Stimulated activated CD4-positive, alpha-beta T cell treated with anti-CD3 and anti-CD28 coated beads, Interleukin-4, amount 100 ng/mL, for 48 hours (primary cell): ENCODE measurements around the gene IL20RA.
"Not testable (repeated sequence)": the region's sequence is repeated elsewhere in the genome, so short reads cannot be mapped to it uniquely, and the experiment has no call there.

Experiments used
- DNase-seq, 2 donors: peaks; one replicate each; pipeline ENCODE4 v3.0.0-alpha.2; 2020; ENCODE audit warnings: low read depth in 2 of 2

IL20RA gene

GRCh38 chr6:137008204-137008603 is 36.6 kb downstream of the IL20RA start:
- no peak for DNase-seq

- DNase-seq: no peak
These were observed 38.7 kb downstream of the IL20RA start for GRCh38 chr6:137006056-137006455.

- DNase-seq: no peak
These were observed 39.7 kb downstream of the IL20RA start for GRCh38 chr6:137005073-137005472.

DNA sequence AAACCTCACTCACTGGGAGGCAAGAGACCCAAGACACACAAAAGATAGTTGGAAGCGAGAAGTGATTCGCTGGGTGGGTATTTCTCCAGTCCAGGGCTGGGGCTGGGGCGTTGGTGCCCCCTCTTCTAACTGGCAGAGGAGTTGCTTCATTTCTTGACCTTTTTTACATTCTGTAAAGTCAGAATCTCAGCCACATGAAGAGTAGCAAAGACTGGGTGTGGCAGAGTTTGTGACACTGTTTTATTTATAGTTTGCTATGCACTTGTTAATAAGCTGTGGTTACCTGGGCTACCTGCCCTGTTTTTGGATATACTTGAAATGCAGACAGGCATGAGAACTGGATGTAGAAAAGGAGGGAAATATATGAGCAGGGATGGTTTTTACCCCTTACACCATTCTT is 42.3 kb downstream of the IL20RA start:
- DNase-seq: no peak

DNA sequence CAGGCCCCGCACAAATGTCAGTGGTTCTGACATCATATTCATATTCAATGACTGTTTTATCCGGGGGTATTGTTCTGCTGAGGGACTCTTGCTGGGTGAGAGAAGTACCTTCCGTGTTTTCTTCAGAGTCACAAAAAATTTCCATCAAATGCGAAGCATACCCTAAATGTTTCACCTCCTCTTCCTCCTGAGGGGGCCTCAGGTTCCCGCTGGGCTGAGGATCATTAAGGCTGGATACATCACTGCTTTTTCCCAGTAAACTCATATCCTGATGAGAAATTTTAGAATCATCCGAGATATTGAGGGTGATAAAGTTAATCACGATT is 42.8 kb downstream of the IL20RA start:
- DNase-seq: no peak

GRCh38 chr6:137001299-137001976 is 43.3 kb downstream of the IL20RA start:
- no peak for DNase-seq

DNA sequence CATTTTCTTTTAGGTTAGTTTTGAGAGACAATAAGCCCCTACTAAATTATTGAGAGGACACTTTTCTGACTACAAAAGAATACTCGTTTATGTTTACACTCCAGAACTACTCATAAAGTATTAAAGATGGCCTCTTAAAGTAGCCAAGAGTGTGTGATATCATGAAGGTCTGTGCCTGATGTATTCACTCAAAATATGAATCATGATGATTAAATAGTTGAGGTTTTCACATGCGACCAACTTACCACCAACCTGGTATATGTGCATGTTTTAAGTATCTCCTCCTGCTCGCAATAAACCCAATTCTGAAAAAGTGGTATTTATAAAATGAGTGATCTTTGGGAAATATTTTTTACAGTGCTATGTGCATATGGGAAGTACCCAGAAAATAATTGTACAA is 43.9 kb downstream of the IL20RA start:
- no peak for DNase-seq

- no peak for DNase-seq
These were observed 49.2 kb downstream of the IL20RA start for GRCh38 chr6:136995521-136995920.

- DNase-seq: no peak
These were observed 50.0 kb downstream of the IL20RA start for GRCh38 chr6:136994782-136995181.

DNA sequence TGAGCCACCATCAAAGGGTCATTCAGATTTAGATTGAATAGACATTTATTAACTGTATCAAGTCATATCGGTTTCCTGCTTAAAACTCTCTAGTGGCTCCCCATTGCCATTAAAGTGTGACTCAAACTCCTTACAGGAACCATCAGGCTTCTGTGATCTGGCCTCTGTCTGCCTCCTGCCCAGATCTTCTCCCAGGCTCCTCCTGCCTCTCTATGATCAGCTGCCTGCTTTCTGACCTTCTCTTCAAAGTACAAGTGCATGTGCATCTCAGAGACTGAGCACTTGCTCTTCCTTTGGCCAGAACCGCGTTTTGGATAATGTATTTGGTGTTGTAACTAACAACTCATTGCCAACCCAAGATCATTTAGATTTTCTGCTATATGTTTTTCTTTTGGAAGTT is 52.7 kb downstream of the IL20RA start:
- no peak for DNase-seq

GRCh38 chr6:136991646-136992045 is 53.1 kb downstream of the IL20RA start:
- no peak for DNase-seq

- DNase-seq: no peak
These were observed 54.0 kb downstream of the IL20RA start for GRCh38 chr6:136990754-136991153.

DNA sequence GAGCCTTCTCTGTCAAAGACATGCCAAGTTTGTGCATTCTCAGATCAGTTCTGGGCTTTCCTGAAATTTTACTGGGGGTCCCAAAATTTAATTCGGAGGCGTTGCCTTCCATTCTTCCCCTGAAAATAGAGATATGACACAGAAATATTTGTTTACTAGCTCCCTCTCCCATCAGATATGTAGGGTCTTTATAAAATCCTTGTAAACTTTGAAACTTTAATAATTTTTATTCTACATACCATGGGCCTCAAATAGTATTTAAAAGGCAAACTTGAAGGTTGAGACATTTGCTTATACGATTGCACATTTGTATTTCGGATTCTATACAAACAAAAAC is 54.6 kb downstream of the IL20RA start:
- no peak for DNase-seq

DNA sequence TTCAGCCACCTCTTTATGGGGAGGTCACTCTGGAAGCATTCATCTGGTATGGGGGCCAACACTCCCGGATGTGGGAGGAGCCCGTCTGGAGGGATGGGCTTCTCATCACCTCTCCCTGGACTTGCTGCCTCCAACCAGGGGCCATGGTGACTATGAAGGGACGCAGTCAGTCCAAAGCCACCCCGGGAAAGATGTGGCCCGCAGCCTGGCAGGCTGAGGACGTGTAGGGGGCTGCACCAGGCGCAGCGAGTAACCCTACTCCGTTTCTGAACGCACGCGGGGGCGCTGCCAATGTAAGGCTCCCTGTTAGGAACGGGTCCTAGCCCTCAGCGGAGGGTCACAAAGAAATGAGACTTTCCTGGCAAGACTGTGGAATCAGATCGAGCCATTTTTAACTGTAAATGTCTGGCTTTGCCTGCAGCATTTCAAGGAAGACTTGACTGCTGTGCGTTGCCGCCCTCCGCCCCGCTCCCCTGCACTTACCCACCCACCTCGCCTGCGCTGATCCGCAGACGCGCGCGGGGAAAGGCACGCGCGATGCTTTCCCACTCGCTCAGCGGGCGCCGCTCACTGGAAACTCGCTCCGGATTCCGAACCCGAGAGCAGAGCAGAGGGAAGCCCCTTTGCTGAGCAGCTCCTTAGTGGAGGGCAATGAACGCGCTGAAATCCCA is 55.1 kb downstream of the IL20RA start:
- DNase-seq: no peak

DNA sequence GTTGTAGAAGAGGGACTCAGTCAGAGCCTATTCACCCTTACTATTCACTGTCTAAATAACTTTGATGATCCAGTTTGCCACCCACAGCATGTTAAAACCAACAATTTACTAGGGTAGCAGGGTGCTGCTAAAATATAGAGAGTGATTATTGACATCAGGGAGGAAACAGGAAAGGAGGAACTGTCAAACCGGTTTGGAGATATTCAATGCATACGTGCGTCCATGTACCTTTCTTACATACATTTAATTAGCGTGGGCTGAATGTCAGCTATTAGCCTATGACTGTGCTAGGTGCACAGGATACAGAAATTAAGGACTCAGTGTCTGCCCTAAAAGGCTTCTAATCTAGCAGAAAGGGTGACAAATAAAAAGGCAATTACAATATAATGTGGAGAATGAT is 57.2 kb downstream of the IL20RA start:
- no peak for DNase-seq

DNA sequence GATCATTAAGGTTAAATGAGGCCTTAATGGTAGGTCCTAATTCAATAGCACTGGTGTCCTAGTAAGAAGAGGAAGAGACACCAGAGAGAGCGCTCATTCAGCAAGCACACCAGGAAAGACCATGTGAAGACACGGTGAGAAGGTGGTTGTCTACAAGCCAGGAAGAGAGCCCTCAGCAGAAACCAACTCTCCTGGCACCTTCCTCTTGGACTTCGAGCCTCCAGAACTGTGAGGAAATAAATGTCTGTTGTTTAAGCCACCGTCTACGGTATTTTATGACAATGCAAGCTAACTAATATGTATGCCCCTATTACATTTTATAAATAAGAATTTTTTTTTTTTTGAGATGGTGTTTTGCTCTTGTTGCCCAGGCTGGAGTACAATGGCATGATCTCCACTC is 59.3 kb downstream of the IL20RA start:
- no peak for DNase-seq

GRCh38 chr6:136984578-136984977 is 60.2 kb downstream of the IL20RA start:
- DNase-seq: no peak

- DNase-seq: no peak
These were observed 61.1 kb downstream of the IL20RA start for GRCh38 chr6:136983687-136984086.

- DNase-seq: no peak
These were observed 61.8 kb downstream of the IL20RA start for GRCh38 chr6:136982928-136983327.

DNA sequence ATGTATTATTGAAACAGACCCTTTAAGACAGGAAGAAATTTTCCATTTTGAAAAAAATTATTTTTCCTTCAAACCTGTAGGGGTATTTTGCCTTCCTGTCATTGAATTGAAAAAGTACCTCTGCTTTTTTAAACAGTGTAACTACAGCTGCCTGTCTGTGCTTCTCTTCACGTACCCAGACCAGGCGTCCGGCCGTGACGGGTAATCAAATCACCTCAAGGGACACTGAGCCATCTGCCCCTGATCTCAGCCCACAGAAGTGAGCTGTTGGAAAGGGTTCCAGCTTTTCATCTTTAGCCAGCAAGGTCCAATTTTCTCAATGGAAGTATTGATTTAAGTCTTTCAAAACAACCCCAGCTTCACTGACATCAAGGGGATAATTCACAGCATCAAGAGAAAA is 64.7 kb downstream of the IL20RA start:
- DNase-seq: no peak

DNA sequence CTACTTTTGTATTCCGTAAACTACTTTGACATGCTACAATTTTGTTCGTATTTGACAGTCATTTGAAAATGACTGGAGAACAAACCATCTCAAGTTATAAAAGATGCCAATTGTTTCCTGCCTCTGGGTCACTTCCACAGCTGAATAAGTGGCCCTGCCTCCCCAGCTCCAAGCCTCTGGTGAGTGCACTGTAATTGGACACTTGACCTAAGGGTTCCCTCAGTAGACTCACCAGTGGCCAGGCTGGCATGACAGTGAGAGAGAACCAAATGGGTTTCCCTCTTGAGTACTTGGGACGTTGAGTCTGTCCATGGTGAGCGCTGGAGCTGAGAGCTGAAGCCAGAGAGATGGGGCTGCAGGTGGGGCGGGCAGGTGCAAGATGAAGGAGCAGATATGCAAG is 65.6 kb downstream of the IL20RA start:
- no peak for DNase-seq

DNA sequence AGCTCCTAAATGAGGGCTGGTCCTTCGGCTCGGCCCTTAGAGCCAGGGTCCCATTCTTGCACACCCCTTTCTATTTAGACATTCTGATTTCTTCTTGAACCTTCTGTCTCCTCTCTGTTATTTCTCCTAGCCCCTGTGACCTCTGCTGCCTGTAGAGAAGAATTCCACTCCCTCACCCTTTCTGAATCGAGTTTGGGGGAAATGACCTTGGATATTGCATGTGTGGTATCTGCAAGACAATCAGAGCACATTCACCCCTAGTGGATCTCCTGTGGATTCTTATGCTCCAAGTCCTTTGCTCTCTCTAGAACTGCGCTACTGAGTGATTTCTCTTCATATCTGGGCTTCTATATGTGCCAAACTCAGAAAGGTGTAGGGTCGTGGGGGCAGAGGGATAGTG is 67.7 kb downstream of the IL20RA start:
- DNase-seq: no peak

DNA sequence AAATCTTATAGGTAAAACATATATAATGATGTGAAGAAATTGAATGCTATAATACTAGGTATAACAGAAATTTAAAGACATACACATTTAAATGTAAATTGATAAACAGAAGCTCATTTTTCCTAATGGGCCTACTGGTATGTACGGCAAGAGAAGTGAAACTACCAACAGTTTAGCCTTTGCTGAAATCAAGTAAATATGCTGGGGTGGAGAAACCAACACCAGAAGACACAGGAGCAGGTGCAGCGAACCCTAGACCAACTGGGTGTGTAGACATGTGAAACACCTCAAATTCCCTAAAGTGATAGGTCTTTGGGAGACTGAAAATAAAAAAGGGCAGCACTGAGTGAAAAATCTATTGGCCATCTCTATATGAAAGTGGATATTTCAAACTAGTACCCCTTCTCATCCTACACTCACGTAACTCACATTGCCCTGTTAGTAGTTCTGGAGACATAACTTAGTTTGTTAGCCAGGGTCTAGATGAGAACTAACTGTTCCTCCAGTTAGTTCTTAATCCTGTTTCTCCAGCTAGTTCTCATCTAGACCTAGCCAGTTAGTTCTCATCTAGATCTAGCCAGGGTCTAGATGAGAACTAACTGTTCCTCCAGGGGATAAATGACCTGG is 69.6 kb downstream of the IL20RA start:
- no peak for DNase-seq

GRCh38 chr6:136973781-136974180 is 71.0 kb downstream of the IL20RA start:
- DNase-seq: not testable (repeated sequence)
